Activated CD8-positive, alpha-beta memory T cell treated with anti-CD3 and anti-CD28 coated beads, Interleukin-2, amount 10 ng/mL, durations not matched to agents 7 days and 5 days (primary cell): Measurements from ENCODE around the gene UNC93B1. TPM values are rescaled to one million over a fixed set of nuclear protein-coding genes. Genes with fewer than 3 reads are reported as not detected.

Experiments used
- ATAC-seq: fragments of 150-1000 bp; cut with Tn5 transposase; one replicate; pipeline ENCODE4 v1.10.0; 2021; ENCODE audit warnings: moderate library complexity
- CTCF ChIA-PET: fragments of 350-600 bp; sonication (Branson Sonifier 250); formaldehyde crosslinking; loops from one replicate; lab custom pipeline; 2021; ENCODE audit warnings: antibody characterized with exemption; lab: Charles Lee
- DNase-seq: peaks from one replicate; pipeline ENCODE4 v3.0.0-alpha.2; 2020
- H3K27ac Mint-ChIP-seq: one replicate; pipeline ENCODE4 v1.8.0; 2021; ENCODE audit warnings: mild to moderate bottlenecking, mixed read lengths
- H3K27me3 Mint-ChIP-seq: one replicate; pipeline ENCODE4 v1.8.0; 2021; ENCODE audit warnings: mixed read lengths
- H3K36me3 Mint-ChIP-seq: one replicate; pipeline ENCODE4 v1.8.0; 2021; ENCODE audit warnings: mild to moderate bottlenecking, mixed read lengths
- H3K4me1 Mint-ChIP-seq: one replicate; pipeline ENCODE4 v1.8.0; 2021; ENCODE audit warnings: mixed read lengths
- H3K4me3 Mint-ChIP-seq: one replicate; pipeline ENCODE4 v1.8.0; 2021; ENCODE audit warnings: mild to moderate bottlenecking, moderate library complexity, mixed read lengths
- H3K9me3 Mint-ChIP-seq: one replicate; pipeline ENCODE4 v1.8.0; 2022; ENCODE audit warnings: low read depth, mixed read lengths
- total RNA-seq, 2 experiments: library from RNA; stranded (reverse); gene quantifications; one replicate each; pipeline ENCODE4 v1.2.3, GENCODE V29; 2021

UNC93B1 gene
- total RNA-seq, 2 experiments from 2014 or later, result 20.0 to 48.9 TPM

GRCh38 chr11:68013611-68014156 is 9.8 kb upstream of the UNC93B1 start:
- Mint-ChIP-seq H3K4me1 (peaks cover 10% of the 10 kb centered on the region), H3K36me3 (no peaks in the 10 kb centered on the region), H3K27me3 (no peaks in the 10 kb centered on the region), H3K9me3 (no peaks in the 10 kb centered on the region), H3K4me3 (no peak overlapping the region), H3K27ac (no peak overlapping the region)
- no peak for DNase-seq
- ATAC-seq, result no peak
- CTCF ChIA-PET, result no interaction called here

DNA sequence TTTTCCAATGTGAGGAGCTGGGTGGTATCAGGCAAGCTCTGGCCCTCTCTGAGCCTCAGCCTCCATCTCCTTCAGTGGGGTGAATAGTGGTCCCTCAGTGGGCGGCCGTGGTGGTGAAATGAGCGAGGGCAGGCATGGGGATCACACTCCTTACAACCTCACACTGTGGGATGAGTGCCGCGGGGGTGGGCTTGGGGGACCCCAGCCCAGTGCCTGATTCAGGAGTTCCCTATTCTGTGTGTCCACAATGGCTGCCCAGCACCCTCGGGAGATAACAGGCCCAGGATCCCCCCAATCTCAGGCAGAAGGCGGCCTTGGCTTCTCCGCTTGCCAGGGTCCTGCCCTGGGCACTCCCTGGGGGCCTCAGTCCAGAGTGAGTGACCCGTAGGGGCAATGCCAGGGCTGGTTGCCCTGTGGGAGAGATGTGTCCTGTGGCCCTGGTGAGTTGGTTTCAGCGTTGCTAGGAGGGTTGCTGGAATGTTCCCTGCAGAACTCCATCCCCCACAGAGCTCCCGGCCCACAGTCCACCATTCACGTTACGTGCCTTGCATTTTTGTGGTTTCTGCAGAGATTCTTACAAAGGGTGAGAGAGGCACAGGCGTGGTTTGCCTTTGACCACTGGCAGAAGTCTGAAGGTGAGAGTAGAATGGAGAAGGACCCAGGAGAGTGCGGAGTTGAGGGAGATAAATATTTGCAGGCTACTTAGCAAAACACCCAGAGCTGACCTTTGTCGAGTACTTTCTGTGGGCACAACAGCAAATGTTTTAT is 9.1 kb upstream of the UNC93B1 start:
- CTCF ChIA-PET, result no interaction called here
- Mint-ChIP-seq H3K4me3 (no peak overlapping the region), H3K27me3 (no peaks in the 10 kb centered on the region), H3K36me3 (no peaks in the 10 kb centered on the region), H3K4me1 (peaks cover 10% of the 10 kb centered on the region), H3K27ac (no peak overlapping the region), H3K9me3 (no peaks in the 10 kb centered on the region)
- DNase-seq (no peak), ATAC-seq (no peak)

DNA sequence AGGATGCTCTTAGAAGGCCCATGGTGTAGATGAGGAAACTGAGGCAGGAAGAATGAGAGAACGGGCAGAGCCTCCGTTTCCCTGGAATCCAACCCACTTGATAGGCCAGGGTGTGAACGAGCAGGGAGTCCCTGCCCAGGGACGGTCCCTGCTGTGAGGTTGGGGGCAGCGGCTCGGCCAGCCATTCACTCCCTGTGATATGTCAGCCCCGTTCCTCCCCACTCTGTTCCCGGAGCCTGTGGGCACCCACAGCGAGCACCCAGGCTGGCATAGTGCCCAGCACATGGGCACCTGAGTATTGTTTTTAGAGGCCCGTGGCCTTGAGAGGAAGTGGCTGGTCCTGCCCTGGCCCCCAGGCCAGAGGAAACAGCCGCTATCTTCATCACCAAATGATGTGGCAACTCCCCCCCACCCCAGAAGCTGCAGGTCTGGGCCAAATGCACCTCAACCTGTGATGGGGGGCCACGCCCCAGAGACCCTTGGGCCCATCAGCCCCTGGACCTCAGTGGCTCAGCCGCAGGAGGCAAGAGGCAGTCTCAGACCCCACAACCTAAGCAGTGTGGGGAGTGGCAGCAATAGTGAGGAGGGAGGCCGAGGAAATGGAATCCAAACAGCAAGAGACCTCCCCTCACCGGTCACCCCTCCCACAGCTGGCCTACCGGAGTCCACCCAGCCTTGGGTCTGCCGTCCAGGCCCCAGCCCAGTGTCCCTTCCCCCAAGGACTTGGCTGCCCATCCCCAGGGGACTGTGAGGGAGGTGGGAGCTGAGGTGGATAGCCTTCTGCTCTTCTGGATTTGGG is 8.3 kb upstream of the UNC93B1 start:
- H3K4me3 Mint-ChIP-seq, result no peak overlapping the region
- peaks cover 10% of the 10 kb centered on the region for H3K4me1 Mint-ChIP-seq
- CTCF ChIA-PET, result no interaction called here
- no peak for ATAC-seq
- DNase-seq, result no peak
- no peaks in the 10 kb centered on the region for H3K27me3 Mint-ChIP-seq
- no peaks in the 10 kb centered on the region for H3K36me3 Mint-ChIP-seq
- H3K27ac Mint-ChIP-seq, result no peak overlapping the region
- no peaks in the 10 kb centered on the region for H3K9me3 Mint-ChIP-seq

DNA sequence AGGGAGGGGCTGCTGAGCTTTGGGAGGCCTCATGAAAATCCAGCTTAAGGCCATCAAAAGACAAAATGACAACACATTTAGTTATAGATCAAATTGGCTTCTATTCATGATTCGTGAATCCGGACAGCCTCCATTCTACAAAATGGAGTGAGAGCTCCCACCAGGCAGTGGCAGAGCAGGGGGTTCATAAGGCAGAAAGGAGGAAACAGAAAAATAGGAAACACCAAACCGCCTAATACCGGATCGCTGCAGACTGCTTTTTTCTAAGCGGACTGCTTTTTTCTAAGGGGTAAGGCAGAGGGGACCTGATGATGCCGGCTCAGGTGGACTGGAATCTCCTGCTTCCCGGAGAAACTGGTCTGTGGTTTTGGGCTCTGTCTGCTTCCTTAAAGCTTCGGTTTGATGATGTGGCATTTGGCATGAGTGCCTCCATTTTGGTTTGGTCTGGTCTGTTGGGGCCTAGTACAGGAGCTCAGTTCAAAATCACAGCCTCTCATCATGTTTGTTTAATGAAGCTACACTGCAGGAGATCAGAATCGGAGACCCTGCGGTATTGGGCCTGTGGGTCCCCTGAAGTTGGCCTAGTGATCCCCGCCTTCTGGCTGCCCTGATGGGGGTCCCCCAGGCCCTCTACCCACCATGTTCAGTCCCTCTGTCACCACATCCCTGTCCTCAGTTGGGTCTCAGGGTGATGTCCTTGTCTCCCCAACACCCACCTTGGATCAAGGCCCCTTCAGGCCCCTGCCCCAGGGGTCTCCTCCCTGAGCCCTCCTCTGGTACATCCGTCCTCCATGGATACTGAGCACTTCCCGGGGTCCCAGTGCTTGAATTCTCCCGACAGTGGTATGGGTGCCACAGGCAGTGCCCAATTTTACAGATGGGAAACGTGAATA is 7.4 kb upstream of the UNC93B1 start:
- Mint-ChIP-seq H3K36me3 (no peaks in the 10 kb centered on the region), H3K27ac (no peak overlapping the region), H3K4me3 (no peak overlapping the region), H3K9me3 (no peaks in the 10 kb centered on the region), H3K27me3 (no peaks in the 10 kb centered on the region), H3K4me1 (peaks cover 11% of the 10 kb centered on the region)
- CTCF ChIA-PET, result interaction anchor here (4.1 kb wide), 1 partner anchor 194 kb away, joined by 20 read pairs; no protein-coding TSS in a partner anchor
- no peak for ATAC-seq
- DNase-seq, result no peak

- no peak within 1 kb of the TSS for H3K27ac Mint-ChIP-seq
Measured at GRCh38 chr11:68010090-68011041, 6.5 kb upstream of the UNC93B1 start, which contains the start of gene ALDH3B1. TSS of gene ALDH3B1 (plus strand) at chr11:68010327. CDS start at chr11:68015298, 4,971 bp downstream.

DNA sequence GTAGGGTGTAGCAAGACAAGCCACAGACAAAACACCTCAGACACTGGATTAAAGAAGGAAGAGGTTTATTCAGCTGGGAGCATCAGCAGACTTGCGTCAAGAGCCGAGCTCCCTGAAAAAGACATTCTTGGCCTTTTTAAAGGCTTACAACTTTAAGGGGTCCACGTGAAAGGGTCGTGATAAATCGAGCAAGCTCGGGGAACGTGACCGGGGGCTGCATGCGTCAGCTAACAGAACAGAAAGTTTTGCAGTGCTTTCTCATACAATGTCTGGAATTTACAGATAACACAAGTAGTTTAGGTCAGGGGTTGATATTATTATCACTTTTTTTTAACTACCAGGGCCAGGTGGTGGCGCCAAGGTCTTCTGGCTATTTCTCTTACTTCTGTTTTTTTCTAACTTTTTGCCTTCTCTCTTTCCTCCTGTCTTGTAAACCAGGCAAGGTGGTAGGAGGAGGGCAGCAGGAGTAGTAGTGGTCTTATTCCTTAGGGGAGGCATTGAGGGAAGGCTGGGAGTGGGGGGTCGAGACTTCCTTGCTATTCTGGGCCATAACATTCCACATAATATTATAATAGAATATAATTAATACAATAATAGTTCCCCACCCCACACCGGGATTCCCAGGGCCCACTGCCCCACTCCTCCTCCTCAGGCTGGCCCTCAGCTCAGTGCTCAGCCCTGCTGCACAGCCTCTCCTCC is 5.6 kb upstream of the UNC93B1 start:
- ATAC-seq, result no peak
- H3K4me3 Mint-ChIP-seq, result no peak overlapping the region
- H3K27me3 Mint-ChIP-seq, result no peaks in the 10 kb centered on the region
- DNase-seq, result no peak
- no peaks in the 10 kb centered on the region for H3K9me3 Mint-ChIP-seq
- H3K4me1 Mint-ChIP-seq, result peaks cover 17% of the 10 kb centered on the region
- CTCF ChIA-PET, result interaction anchor here (0.6 to 4.1 kb wide), 6 partner anchors 14 to 201 kb away, joined by 3 to 20 read pairs (median 6); no protein-coding TSS in a partner anchor
- H3K27ac Mint-ChIP-seq, result no peak overlapping the region
- no peaks in the 10 kb centered on the region for H3K36me3 Mint-ChIP-seq

More at GRCh38 chr11:68010090-68011041, 6.5 kb upstream of the UNC93B1 start, which contains the start of gene ALDH3B1:
- Mint-ChIP-seq H3K4me3 (no peak within 1 kb of the TSS), H3K4me1 (peaks cover 11% of the 10 kb centered on the region), H3K36me3 (no peaks in the 10 kb centered on the region), H3K27me3 (no peaks in the 10 kb centered on the region), H3K9me3 (no peaks in the 10 kb centered on the region)
- ATAC-seq (peak; percentile 38), DNase-seq (no peak)
- CTCF ChIA-PET, result interaction anchor here (0.6 to 4.1 kb wide), 4 partner anchors 14 to 195 kb away, joined by 3 to 20 read pairs (median 6); no protein-coding TSS in a partner anchor

GRCh38 chr11:68008381-68009337 is 4.8 kb upstream of the UNC93B1 start:
- H3K27ac Mint-ChIP-seq, result no peak overlapping the region
- DNase-seq, result no peak
- no peaks in the 10 kb centered on the region for H3K9me3 Mint-ChIP-seq
- CTCF ChIA-PET, result interaction anchor here (0.8 to 4.1 kb wide), 5 partner anchors 15 to 202 kb away, joined by 3 to 20 read pairs (median 5); no protein-coding TSS in a partner anchor
- H3K4me1 Mint-ChIP-seq, result peaks cover 22% of the 10 kb centered on the region
- H3K27me3 Mint-ChIP-seq, result no peaks in the 10 kb centered on the region
- no peak overlapping the region for H3K4me3 Mint-ChIP-seq
- ATAC-seq, result no peak
- no peaks in the 10 kb centered on the region for H3K36me3 Mint-ChIP-seq

DNA sequence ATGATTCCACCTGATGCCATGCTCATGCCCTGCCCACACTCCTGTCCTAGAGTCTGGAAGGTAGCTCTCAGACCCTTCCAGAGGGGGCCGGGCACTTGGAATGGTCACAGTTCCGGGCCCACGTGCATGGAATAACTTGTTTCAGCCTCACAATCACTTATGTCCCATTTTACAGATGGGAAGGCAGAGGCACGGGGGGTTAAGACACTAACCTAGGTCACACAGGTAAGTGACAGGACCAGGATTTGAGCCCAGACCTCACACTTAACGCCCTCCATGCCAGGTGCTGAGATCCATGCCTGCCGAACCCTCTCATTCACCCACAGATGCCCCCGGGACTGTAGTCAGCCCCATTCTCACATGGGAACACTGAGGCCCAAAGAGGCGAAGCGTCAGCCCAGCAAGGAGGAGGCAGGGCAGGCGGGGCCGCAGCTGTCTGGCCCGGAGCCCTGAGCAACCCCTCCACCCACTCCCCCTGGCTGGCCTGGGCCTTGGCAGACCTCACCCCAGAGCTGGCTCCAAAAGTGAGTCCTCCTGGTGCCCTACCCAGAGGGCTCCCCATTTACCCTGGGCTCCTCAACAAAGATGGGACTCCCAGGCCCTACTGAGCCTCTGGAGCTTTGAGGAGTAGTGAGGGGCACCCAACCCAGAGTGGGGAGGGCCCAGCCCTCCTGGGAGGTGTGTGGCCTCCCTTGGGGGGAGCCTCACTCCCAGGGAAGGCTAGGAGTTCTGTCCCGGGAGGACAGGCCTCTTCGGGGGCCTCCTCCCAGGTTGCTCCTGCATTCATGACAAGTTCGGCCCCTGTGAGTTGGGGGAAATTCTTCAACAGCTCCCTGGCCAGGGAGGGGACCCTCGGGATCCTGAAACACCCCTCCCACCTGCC is 3.8 kb upstream of the UNC93B1 start:
- H3K27ac Mint-ChIP-seq, result no peak overlapping the region
- peaks cover 25% of the 10 kb centered on the region for H3K4me1 Mint-ChIP-seq
- no peak overlapping the region for H3K4me3 Mint-ChIP-seq
- ATAC-seq (no peak), DNase-seq (no peak)
- no peaks in the 10 kb centered on the region for H3K9me3 Mint-ChIP-seq
- H3K36me3 Mint-ChIP-seq, result no peaks in the 10 kb centered on the region
- CTCF ChIA-PET, result interaction anchor here (4.1 kb wide), 1 partner anchor 197 kb away, joined by 20 read pairs; no protein-coding TSS in a partner anchor
- no peaks in the 10 kb centered on the region for H3K27me3 Mint-ChIP-seq

DNA sequence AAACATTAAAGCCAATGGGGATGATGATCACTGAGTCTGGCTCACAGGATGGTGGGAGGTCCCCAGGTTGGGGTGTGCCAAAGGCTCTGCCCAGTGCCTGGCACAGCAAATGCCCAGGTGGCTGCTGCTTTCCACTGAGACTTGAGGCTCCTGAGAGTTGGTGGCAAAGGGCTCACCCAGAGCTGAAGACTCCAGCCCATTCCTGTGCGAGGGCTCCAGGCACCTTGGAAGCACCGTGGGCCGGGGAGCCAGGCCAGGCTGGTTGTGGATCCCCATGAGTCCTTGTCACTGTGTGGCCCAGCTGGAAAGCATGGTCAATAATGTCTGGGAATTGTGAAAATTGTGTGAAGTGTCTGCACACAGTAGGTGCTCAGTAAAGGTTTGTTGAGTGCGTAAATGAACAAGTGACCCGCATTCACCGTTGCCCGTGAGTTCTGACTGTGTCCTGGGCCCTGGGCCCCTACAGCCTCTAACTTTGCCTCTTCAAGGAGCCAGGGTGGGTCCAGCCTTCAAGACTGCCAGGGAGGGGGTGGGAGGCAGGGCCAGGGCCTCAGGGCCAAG is 2.8 kb upstream of the UNC93B1 start:
- CTCF ChIA-PET, result no interaction called here
- Mint-ChIP-seq H3K27ac (no peak overlapping the region), H3K9me3 (no peaks in the 10 kb centered on the region), H3K27me3 (no peaks in the 10 kb centered on the region), H3K4me1 (peaks cover 32% of the 10 kb centered on the region), H3K36me3 (peaks cover 3% of the 10 kb centered on the region), H3K4me3 (no peak overlapping the region)
- DNase-seq (no peak), ATAC-seq (no peak)
